Myocyte (in vitro differentiated cells): ENCODE data around the gene THY1. TPM values are rescaled to one million over a fixed set of nuclear protein-coding genes. Genes with fewer than 3 reads are reported as not detected.
A peak's percentile ranks its signal among the peaks of the same experiment; 100 is the strongest.

Experiments
- DNase-seq: peaks from one replicate; pipeline ENCODE4 v3.0.0-alpha.2; 2012; ENCODE audit warnings: low read depth
- total RNA-seq: library from RNA; depleted of rRNA; stranded (reverse); fragments of >200 nt; gene quantifications from 2 replicates; pipeline ENCODE4 v1.2.3, GENCODE V29; 2014

THY1 gene
- total RNA-seq, 1 donor from 2014 or later = 112 TPM

DNA sequence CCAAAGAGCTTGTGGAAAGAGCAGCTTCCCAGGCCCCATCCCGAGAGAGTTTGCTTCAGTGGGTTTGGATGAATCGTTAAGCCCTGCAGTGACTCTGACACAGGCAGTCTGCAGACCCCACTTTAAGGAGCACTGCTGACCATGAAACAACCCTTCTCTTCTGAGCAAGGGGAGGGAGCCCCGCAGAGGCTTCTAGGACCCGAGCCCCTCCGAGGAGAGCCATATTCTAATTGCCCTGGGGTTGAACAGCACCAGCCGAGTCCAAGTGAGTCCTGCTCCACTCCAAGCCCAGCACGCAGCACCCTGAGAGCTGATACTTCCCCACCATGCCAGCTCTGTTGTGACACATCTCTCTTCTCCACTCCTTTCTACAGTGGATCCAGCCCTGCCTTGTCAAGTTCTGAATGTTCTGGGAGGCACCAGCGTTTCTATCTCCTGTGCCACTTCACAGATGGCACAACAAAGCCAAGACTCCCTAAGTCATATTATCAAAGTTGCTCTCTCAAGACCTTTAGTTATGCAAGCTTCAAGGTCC, 51.8 kb downstream of the THY1 start:
- DNase-seq = no peak

DNA sequence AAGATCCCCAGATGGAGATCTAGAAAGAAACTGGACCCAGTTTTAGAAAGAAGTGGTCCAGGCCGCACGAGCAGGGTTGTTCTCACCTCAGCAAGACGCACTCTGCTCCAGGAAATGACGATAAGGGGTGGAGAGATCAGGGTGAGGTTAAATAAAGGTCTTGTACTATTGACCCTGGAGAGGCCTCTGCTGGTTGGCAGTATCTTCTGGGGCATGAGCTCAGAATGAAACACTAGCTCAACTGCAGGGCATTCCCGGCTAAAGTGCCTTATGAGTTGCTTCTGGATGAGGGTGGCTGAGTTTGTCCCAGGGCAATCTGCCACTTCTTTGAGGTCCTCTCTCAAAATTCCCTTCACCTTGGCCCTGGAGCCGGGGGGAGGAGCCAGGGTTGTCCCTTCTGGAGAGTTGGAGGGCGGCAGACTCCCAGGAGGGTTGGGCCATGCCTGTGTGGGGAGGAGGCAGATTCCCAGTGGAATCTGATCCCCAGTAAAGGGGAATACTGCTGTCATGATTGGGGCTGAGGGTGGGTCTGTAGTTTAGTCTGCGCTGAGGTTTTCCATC, 52.4 kb downstream of the THY1 start:
- DNase-seq = peak; percentile 78

DNA sequence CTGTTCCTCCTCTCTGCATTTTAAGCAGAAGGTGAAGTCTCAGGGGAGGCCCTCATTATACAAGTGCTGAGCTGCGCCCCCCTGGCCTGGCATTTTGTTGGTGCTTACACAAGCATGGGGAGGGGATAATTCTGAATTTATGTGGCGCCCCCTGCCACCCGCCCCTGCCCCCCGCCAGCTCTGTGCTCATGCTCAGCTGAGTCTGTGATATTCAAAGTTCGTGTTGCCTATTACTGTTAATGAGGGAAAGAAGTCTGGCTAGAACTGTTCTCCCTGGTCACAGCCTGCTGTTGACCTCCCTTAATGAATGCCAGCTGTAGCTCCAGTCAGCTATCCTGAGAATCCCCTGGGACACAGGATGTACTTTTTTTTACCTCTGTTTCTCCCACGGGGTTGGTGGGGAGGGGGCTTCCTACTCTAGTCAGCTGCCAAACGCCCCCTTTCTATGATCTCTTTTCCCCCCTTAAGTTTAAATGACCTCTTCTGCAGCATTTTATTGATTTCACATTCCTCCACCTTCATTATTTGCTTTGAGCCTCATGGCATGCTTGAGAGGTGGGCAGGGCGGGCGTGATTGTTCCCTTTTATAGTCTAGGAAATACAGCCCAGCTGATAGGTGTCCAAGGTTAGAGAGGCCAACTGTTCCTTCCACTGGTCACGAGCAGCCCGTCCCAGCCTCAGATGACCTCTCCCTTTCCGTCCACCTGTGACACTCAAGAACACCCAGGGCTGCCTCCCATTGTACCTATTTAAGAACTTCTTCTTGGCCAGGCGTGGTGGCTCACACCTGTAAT, 53.6 kb downstream of the THY1 start:
- DNase-seq = no peak

DNA sequence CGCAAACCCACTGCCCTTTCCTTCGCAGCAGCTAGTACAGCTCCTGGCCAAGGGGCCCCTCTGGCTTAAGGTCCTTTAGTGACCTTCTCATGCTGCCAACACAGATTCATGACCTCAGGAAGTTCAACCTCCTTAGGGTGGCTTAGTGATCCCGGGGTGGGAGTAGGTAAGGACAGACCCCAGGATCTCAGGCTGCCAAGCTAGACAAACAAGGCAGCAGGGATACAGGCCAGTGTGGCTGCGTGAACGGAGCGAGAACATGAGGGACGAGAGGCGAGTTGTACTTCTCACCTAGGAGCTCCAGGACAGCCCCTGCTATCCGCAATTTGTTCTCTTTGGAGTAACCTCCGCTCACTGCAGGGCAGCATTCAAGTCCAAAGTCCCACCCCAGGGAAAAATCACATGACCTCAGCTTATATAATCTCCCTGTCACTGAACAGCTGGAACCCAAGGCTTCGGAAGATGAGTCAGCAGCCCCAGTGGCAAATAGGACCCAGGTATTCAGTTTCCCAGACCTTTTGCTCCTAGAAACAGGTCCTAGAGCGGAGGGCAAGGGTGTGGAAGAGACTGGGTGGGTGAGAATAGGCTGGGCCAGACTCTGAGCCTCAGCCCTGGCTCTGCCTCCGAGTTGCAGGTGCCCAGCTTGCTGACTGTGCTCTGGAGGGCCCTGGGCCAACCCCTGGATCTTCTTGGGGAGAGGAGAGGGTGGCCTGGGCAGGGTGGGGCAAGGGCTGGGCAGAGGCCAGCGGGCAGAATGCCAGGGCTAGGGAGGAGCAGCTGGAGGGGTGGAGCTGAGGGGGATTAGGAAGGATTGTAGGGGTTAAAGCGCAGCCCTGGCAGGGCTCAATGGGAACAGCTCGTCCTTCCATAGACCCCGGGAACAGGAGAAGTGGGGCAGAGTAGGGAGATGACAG, 54.6 kb downstream of the THY1 start:
- peak; percentile 89 for DNase-seq

DNA sequence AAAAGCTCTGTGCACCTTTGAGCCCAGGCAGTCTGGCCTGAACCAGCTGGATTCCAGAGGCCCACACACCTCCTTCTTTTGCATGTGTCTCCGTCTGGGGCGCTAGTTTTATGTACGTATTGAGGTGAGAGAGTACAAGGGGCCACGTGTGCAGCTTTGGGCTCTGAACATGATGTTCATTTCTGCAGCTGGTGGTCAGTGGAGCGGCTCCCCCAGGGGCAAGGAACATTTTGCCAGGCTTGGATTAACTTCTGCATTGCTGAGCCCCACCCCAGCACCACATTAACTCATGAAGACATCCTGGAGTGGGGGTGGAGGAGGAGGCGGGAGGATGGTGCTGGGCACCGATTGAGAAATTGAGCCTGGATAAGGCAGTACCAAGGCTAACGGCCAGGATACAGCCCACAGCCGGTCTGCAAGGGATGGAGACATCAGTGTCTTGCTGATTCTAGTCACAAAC, 55.3 kb downstream of the THY1 start:
- DNase-seq = peak; percentile 63

Other genes starting within 250 kb of the THY1 start
- not detected in 2 replicates for gene NHERF4, start 237.7 kb downstream of the THY1 start, total RNA-seq
- 8.2 and 9.1 TPM in 2 replicates for gene CBL, start 216.8 kb downstream of the THY1 start, total RNA-seq
- 57.3 and 68.7 TPM in 2 replicates for gene MCAM, start 106.0 kb downstream of the THY1 start, total RNA-seq
- gene RNF26, start 88.6 kb downstream of the THY1 start, total RNA-seq = 2.6 and 3.8 TPM in 2 replicates
- 71.5 and 72.1 TPM in 2 replicates for gene C1QTNF5, start 82.3 kb downstream of the THY1 start, total RNA-seq
- gene MFRP, start 76.5 kb downstream of the THY1 start, total RNA-seq = 0.05 and 0.31 TPM in 2 replicates
- gene USP2, start 41.5 kb downstream of the THY1 start, total RNA-seq = 10.0 and 18.4 TPM in 2 replicates